Measurements from ENCODE around the gene ANXA5. TPM values are rescaled to one million over a fixed set of nuclear protein-coding genes. Genes with fewer than 3 reads are reported as not detected.

The ANXA5 gene
- total and polyA plus RNA-seq, 4 experiments from 2014 or later, result 70.7 to 316 (median 139) TPM

DNA sequence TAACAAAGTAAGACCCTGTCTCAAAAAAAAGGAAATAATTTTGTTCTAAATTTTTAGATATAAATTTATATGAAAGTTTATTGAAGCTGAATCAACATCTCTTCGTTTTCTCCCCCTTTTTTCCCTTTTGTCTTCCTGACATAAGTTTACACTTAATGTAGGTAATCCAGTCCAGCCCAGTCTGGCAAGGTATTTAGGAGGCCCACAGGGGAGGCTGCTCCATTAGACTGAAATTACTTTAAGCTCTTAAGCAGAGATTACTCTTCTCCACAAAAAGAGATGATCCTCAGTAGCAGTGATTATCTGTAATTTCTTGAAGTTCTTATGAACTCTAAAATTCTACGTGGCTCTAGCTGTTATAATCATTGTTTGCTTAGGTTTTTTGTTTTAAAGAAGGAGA lies 46.0 kb downstream of the ANXA5 start:
- Histone ChIP-seq H3K4me3 (ENCODE audit: low read length in 2 of 2) (no peak overlapping the region), H3K27ac (ENCODE audit: low read depth, low read length) (no peak overlapping the region), H3K9me3 (ENCODE audit: control insufficient read depth in 1 of 2, low read length in 2 of 2) (no peaks in the 10 kb centered on the region), H3K4me1 (ENCODE audit: insufficient read depth, low read length) (no peaks in the 10 kb centered on the region), H3K27me3 (ENCODE audit: insufficient read depth, low read length) (no peaks in the 10 kb centered on the region), H3K36me3 (ENCODE audit: insufficient read depth, low read length) (no peaks in the 10 kb centered on the region)
- Mint-ChIP-seq H3K4me3 (no peak overlapping the region), H3K4me1 (no peaks in the 10 kb centered on the region), H3K27me3 (peaks cover 2% of the 10 kb centered on the region in 2 donors), H3K36me3 (no peaks in the 10 kb centered on the region), H3K9me3 (no peaks in the 10 kb centered on the region), H3K27ac (no peak overlapping the region)
- ChIA-PET CTCF (ENCODE audit: partially characterized antibody) (no interaction called here), POLR2A (ENCODE audit: partially characterized antibody) (no interaction called here)
- DNase-seq, result no peak
- intact Hi-C loops (cut with micrococcal nuclease), result no loop called here

- Histone ChIP-seq H3K36me3 (ENCODE audit: insufficient read depth, low read length) (no peaks in the 10 kb centered on the region), H3K9me3 (ENCODE audit: control insufficient read depth in 1 of 2, low read length in 2 of 2) (no peaks in the 10 kb centered on the region), H3K27ac (ENCODE audit: low read depth, low read length) (no peak overlapping the region), H3K4me3 (ENCODE audit: low read length in 2 of 2) (no peak overlapping the region), H3K27me3 (ENCODE audit: insufficient read depth, low read length) (no peaks in the 10 kb centered on the region), H3K4me1 (ENCODE audit: insufficient read depth, low read length) (no peaks in the 10 kb centered on the region)
- Mint-ChIP-seq H3K27me3 (peaks cover 2% of the 10 kb centered on the region in 2 donors), H3K9me3 (no peaks in the 10 kb centered on the region), H3K4me1 (no peaks in the 10 kb centered on the region), H3K4me3 (no peak overlapping the region), H3K27ac (no peak overlapping the region), H3K36me3 (no peaks in the 10 kb centered on the region)
- intact Hi-C loops (cut with micrococcal nuclease), result no loop called here
- CTCF ChIA-PET (ENCODE audit: partially characterized antibody), result no interaction called here
- POLR2A ChIA-PET (ENCODE audit: partially characterized antibody), result no interaction called here
- DNase-seq, result no peak
Measured at GRCh38 chr4:121648516-121648915, 48.3 kb downstream of the ANXA5 start.

GRCh38 chr4:121642876-121643585 lies 53.7 kb downstream of the ANXA5 start:
- Histone ChIP-seq H3K4me3 (ENCODE audit: low read length in 2 of 2) (no peak overlapping the region), H3K4me1 (ENCODE audit: insufficient read depth, low read length) (no peaks in the 10 kb centered on the region), H3K9me3 (ENCODE audit: control insufficient read depth in 1 of 2, low read length in 2 of 2) (no peaks in the 10 kb centered on the region), H3K27ac (ENCODE audit: low read depth, low read length) (no peak overlapping the region), H3K36me3 (ENCODE audit: insufficient read depth, low read length) (no peaks in the 10 kb centered on the region), H3K27me3 (ENCODE audit: insufficient read depth, low read length) (no peaks in the 10 kb centered on the region)
- CTCF ChIA-PET (ENCODE audit: partially characterized antibody), result interaction anchor here (1.6 kb wide), 1 partner anchor 9 kb away, joined by 3 read pairs; no protein-coding TSS in a partner anchor
- POLR2A ChIA-PET (ENCODE audit: partially characterized antibody), result no interaction called here
- Mint-ChIP-seq H3K36me3 (no peaks in the 10 kb centered on the region), H3K4me1 (no peaks in the 10 kb centered on the region), H3K27me3 (peaks cover 3 to 15% of the 10 kb centered on the region in 2 donors), H3K9me3 (peaks cover 0 to 2% (median 0%) of the 10 kb centered on the region in 8 donors), H3K27ac (no peak overlapping the region), H3K4me3 (no peak overlapping the region)
- DNase-seq, result no peak
- intact Hi-C loops (cut with micrococcal nuclease), result no loop called here

GRCh38 chr4:121642292-121642691 lies 54.5 kb downstream of the ANXA5 start:
- no peaks in the 10 kb centered on the region for H3K36me3 Mint-ChIP-seq

GRCh38 chr4:121633653-121634052 lies 63.1 kb downstream of the ANXA5 start:
- Histone ChIP-seq H3K9me3 (ENCODE audit: control insufficient read depth in 1 of 2, low read length in 2 of 2) (no peaks in the 10 kb centered on the region), H3K27me3 (ENCODE audit: insufficient read depth, low read length) (no peaks in the 10 kb centered on the region), H3K27ac (ENCODE audit: low read depth, low read length) (no peak overlapping the region), H3K4me1 (ENCODE audit: insufficient read depth, low read length) (no peaks in the 10 kb centered on the region), H3K36me3 (ENCODE audit: insufficient read depth, low read length) (no peaks in the 10 kb centered on the region), H3K4me3 (ENCODE audit: low read length in 2 of 2) (no peak overlapping the region)
- H3K27ac Mint-ChIP-seq, result no peak overlapping the region
- CTCF ChIA-PET (ENCODE audit: partially characterized antibody), result interaction anchor here (1.1 kb wide), 1 partner anchor 10 kb away, joined by 3 read pairs; no protein-coding TSS in a partner anchor
- H3K4me1 Mint-ChIP-seq, result no peaks in the 10 kb centered on the region
- peaks cover 6 to 20% of the 10 kb centered on the region in 2 donors for H3K27me3 Mint-ChIP-seq
- intact Hi-C loops (cut with micrococcal nuclease), result no loop called here
- H3K36me3 Mint-ChIP-seq, result no peaks in the 10 kb centered on the region
- DNase-seq, result no peak
- POLR2A ChIA-PET (ENCODE audit: partially characterized antibody), result no interaction called here
- H3K9me3 Mint-ChIP-seq, result peaks cover 0 to 4% (median 0%) of the 10 kb centered on the region in 8 donors
- H3K4me3 Mint-ChIP-seq, result no peak overlapping the region

More at GRCh38 chr4:121642292-121642691, 54.5 kb downstream of the ANXA5 start:
- H3K9me3 Mint-ChIP-seq, result peaks cover 0 to 2% (median 0%) of the 10 kb centered on the region in 8 donors
- intact Hi-C loops (cut with micrococcal nuclease), result no loop called here
- DNase-seq, result no peak
- H3K4me3 ChIP-seq (ENCODE audit: low read length in 2 of 2), result no peak overlapping the region
- no peaks in the 10 kb centered on the region for H3K36me3 ChIP-seq (ENCODE audit: insufficient read depth, low read length)
- POLR2A ChIA-PET (ENCODE audit: partially characterized antibody), result no interaction called here
- H3K27ac ChIP-seq (ENCODE audit: low read depth, low read length), result no peak overlapping the region
- no peaks in the 10 kb centered on the region for H3K4me1 Mint-ChIP-seq
- no peaks in the 10 kb centered on the region for H3K27me3 ChIP-seq (ENCODE audit: insufficient read depth, low read length)
- no peak overlapping the region for H3K4me3 Mint-ChIP-seq
- CTCF ChIA-PET (ENCODE audit: partially characterized antibody), result no interaction called here
- peaks cover 3 to 17% of the 10 kb centered on the region in 2 donors for H3K27me3 Mint-ChIP-seq
- H3K27ac Mint-ChIP-seq, result no peak overlapping the region
- no peaks in the 10 kb centered on the region for H3K9me3 ChIP-seq (ENCODE audit: control insufficient read depth in 1 of 2, low read length in 2 of 2)
- no peaks in the 10 kb centered on the region for H3K4me1 ChIP-seq (ENCODE audit: insufficient read depth, low read length)

DNA sequence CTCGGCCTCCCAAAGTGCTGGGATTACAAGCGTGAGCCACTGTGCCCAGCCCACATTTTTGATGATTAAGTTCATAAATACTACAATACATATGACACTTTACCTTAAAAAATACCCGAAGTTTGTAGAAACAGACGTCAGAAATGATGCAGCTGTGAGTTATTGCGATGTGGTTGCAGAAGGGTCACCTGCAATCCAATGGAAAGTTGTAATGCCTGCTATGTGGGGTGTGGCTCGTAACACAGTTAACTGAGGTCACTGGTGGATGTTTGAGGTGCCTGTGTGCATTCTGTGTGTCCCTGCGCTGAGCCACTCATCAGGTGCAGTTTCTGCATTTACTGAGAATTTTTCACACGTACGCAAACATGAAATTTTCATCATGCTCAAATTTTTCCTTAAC lies 64.1 kb downstream of the ANXA5 start:
- no peaks in the 10 kb centered on the region for H3K4me1 Mint-ChIP-seq
- CTCF ChIA-PET (ENCODE audit: partially characterized antibody), result no interaction called here
- Histone ChIP-seq H3K27me3 (ENCODE audit: insufficient read depth, low read length) (no peaks in the 10 kb centered on the region), H3K4me1 (ENCODE audit: insufficient read depth, low read length) (no peaks in the 10 kb centered on the region), H3K36me3 (ENCODE audit: insufficient read depth, low read length) (no peaks in the 10 kb centered on the region), H3K9me3 (ENCODE audit: control insufficient read depth in 1 of 2, low read length in 2 of 2) (no peaks in the 10 kb centered on the region), H3K27ac (ENCODE audit: low read depth, low read length) (no peak overlapping the region), H3K4me3 (ENCODE audit: low read length in 2 of 2) (no peak overlapping the region)
- H3K27me3 Mint-ChIP-seq, result peaks cover 6 to 15% of the 10 kb centered on the region in 2 donors
- H3K27ac Mint-ChIP-seq, result no peak overlapping the region
- POLR2A ChIA-PET (ENCODE audit: partially characterized antibody), result no interaction called here
- no peak overlapping the region for H3K4me3 Mint-ChIP-seq
- intact Hi-C loops (cut with micrococcal nuclease), result no loop called here
- H3K9me3 Mint-ChIP-seq, result peaks cover 0 to 4% (median 0%) of the 10 kb centered on the region in 8 donors
- no peak for DNase-seq
- no peaks in the 10 kb centered on the region for H3K36me3 Mint-ChIP-seq

All from CD4-positive, alpha-beta memory T cell (primary cell).